HL-60 (cell line): ENCODE results near the gene SOBP.

ENCODE experiments used
- DNase-seq, 2 experiments: peaks; one replicate each; pipeline ENCODE4 v3.0.0-alpha.2; 2010 to 2020; ENCODE audit warnings: low read depth in 1 of 2, low spot score in 1 of 2
- H3K27ac ChIP-seq: fragments of 250-450 bp; sonication (Bioruptor Pico); replicated peaks from 2 replicates; pipeline ENCODE4 v1.5.1; 2020; ENCODE audit warnings: mild to moderate bottlenecking, moderate library complexity
- H3K27me3 ChIP-seq: fragments of 250-450 bp; sonication (Bioruptor Pico); 2 replicates; pipeline ENCODE4 v1.5.1; 2021; ENCODE audit warnings: mild to moderate bottlenecking, moderate library complexity; ENCODE audit not compliant: insufficient read depth, poor library complexity, severe bottlenecking
- H3K4me3 ChIP-seq: replicated peaks from 2 replicates; pipeline ENCODE4 v1.5.1; 2011; ENCODE audit warnings: mild to moderate bottlenecking, control low read depth, low read length; ENCODE audit not compliant: insufficient read depth
- GABPA ChIP-seq: IDR thresholded peaks from 2 replicates; pipeline ENCODE4 v1.6.1; 2012; ENCODE audit warnings: low read depth
- POLR2AphosphoS5 ChIP-seq: IDR thresholded peaks from 2 replicates; pipeline ENCODE4 v1.6.1; 2012; ENCODE audit warnings: low read depth
- SPI1 ChIP-seq: IDR thresholded peaks from 2 replicates; pipeline ENCODE4 v1.6.1; 2012; ENCODE audit warnings: low read depth, mild to moderate bottlenecking, borderline replicate concordance
- TF ChIP-seq, protein P1 (sequence below): IDR thresholded peaks from one replicate; pipeline ENCODE4 v1.5.1; 2011; ENCODE audit warnings: low read length, control low read depth, inconsistent platforms; ENCODE audit not compliant: insufficient read depth
- TF ChIP-seq, protein P2 (sequence below): IDR thresholded peaks from 2 replicates; pipeline ENCODE4 v1.6.1; 2012; ENCODE audit warnings: low read depth; ENCODE audit not compliant: insufficient replicate concordance

Gene SOBP

DNA sequence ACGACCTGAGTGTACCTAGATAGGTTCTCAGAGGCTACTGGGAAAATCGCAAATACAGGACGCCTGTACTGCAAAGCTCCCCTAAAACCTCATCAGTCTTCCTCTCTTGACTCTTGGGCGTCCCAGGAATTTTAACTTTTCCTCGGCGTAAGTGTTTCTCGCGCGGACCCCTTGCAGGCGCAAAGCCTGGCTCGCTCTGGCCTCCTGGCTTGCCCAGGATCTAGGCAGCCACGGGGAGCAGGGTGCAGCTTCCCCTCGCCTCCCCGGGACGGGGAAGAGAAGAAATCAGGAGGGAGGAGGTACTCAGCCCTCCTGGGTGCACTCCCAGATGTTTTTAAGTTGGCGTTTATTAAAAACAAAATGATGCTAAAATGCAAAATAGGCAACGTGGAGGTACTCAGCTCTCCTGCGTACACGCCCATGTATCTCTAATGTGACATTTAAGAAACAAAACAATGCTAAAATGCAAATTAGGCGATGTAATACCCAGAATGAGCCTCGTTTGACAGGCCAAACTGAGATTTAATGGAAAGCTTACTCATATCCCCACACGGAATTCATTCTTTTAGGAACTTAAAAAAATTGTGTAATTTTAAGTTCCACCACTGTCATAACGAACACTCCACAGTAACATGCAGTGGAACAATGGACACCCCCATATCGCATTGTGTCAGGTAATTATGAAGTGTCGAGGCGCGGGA is 1.6 kb upstream of the SOBP start:
- Histone ChIP-seq H3K4me3 (peak overlapping the region; percentile 90), H3K27me3 (peaks cover 72% of the 10 kb centered on the region), H3K27ac (no peak overlapping the region)
- TF ChIP-seq, protein P1, sequence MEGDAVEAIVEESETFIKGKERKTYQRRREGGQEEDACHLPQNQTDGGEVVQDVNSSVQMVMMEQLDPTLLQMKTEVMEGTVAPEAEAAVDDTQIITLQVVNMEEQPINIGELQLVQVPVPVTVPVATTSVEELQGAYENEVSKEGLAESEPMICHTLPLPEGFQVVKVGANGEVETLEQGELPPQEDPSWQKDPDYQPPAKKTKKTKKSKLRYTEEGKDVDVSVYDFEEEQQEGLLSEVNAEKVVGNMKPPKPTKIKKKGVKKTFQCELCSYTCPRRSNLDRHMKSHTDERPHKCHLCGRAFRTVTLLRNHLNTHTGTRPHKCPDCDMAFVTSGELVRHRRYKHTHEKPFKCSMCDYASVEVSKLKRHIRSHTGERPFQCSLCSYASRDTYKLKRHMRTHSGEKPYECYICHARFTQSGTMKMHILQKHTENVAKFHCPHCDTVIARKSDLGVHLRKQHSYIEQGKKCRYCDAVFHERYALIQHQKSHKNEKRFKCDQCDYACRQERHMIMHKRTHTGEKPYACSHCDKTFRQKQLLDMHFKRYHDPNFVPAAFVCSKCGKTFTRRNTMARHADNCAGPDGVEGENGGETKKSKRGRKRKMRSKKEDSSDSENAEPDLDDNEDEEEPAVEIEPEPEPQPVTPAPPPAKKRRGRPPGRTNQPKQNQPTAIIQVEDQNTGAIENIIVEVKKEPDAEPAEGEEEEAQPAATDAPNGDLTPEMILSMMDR: no peak
- TF ChIP-seq, protein P2, sequence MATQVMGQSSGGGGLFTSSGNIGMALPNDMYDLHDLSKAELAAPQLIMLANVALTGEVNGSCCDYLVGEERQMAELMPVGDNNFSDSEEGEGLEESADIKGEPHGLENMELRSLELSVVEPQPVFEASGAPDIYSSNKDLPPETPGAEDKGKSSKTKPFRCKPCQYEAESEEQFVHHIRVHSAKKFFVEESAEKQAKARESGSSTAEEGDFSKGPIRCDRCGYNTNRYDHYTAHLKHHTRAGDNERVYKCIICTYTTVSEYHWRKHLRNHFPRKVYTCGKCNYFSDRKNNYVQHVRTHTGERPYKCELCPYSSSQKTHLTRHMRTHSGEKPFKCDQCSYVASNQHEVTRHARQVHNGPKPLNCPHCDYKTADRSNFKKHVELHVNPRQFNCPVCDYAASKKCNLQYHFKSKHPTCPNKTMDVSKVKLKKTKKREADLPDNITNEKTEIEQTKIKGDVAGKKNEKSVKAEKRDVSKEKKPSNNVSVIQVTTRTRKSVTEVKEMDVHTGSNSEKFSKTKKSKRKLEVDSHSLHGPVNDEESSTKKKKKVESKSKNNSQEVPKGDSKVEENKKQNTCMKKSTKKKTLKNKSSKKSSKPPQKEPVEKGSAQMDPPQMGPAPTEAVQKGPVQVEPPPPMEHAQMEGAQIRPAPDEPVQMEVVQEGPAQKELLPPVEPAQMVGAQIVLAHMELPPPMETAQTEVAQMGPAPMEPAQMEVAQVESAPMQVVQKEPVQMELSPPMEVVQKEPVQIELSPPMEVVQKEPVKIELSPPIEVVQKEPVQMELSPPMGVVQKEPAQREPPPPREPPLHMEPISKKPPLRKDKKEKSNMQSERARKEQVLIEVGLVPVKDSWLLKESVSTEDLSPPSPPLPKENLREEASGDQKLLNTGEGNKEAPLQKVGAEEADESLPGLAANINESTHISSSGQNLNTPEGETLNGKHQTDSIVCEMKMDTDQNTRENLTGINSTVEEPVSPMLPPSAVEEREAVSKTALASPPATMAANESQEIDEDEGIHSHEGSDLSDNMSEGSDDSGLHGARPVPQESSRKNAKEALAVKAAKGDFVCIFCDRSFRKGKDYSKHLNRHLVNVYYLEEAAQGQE: no peak
- TF ChIP-seq GABPA (no peak), POLR2AphosphoS5 (no peak), SPI1 (no peak)
- DNase-seq: no peak

DNA sequence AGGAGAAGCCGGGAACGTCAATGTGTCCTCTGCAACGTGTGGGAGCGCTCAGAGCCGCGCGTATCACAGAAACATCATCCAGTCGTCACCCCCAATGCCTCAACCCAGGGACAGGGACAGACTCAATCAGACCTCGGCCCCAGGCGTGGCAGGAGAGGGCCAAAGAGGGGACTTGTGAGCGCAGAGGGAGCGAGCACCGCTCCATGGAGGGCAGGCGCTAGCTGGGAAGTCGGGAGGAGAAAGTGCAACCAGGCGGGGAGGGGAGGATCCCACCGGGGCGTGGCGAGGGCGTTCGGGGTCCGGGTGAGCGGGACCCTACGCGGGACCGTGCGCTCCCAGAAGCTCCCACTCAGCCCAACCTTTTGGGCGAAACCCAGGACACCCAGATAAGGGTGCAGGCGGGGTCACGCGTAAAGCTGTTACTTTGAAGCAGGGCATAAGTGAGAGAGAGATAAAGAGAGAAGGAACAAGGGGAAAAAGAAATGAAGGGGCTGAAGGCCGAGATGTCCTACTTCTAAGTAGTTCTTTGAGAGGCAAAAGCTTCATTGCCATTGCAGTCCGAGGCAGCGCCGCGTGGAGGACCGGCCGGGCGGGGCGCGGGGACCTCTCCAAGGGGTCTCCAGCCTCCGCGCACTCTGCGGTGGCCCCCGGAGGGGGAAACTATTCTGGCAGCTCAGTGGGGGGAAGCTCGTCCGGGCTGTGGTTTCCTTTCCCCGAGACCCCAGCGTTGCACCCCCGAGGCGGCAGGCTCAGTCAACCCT is 862 bp upstream of the SOBP start:
- DNase-seq: peak in 1 of 2 experiments; percentile 9
- Histone ChIP-seq H3K4me3 (peak overlapping the region; percentile 90), H3K27me3 (peaks cover 74% of the 10 kb centered on the region), H3K27ac (no peak overlapping the region)
- no peak for TF ChIP-seq SPI1
- TF ChIP-seq, protein P2: no peak
- TF ChIP-seq POLR2AphosphoS5: no peak
- TF ChIP-seq GABPA: no peak
- TF ChIP-seq, protein P1: no peak

DNA sequence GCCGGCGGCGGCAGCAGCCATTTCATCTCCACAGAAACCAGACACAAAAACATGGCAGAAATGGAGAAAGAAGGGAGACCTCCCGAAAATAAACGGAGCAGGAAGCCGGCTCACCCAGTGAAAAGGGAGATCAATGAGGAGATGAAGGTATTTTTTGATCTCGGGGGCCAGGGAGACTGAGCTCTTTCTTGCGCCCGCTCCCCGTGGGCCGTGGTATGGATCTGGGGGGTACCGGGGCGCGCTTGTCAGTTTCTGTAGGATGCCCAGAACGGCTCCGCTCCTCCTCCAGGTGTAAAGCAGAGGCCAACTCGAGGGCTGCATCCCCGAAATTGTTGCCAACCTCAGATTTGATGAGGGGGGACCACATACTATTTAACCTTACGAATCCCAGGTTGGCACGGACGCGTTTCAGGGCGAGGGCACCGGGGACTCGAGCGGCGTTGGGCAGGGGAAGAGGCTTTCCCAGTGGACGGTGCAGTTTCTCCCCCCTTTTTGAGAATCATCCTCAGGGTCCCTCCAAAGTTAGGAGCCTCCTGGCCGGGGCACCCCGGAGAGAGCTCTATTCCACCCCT is 735 bp downstream of the SOBP start:
- DNase-seq: no peak
- Histone ChIP-seq H3K27me3 (peaks cover 63% of the 10 kb centered on the region), H3K4me3 (peak overlapping the region; percentile 90), H3K27ac (no peak overlapping the region)
- TF ChIP-seq GABPA (no peak), SPI1 (no peak), POLR2AphosphoS5 (no peak)
- TF ChIP-seq, protein P1: no peak
- TF ChIP-seq, protein P2: no peak
